Anterior cingulate cortex (tissue), 58 donors: Measurements from ENCODE around the gene NPLOC4.

ENCODE experiments used
- DNase-seq, 58 donors: peaks; one replicate each; lab custom pipeline; 2025; lab: John Stamatoyannopoulos, UW

NPLOC4 gene

DNA sequence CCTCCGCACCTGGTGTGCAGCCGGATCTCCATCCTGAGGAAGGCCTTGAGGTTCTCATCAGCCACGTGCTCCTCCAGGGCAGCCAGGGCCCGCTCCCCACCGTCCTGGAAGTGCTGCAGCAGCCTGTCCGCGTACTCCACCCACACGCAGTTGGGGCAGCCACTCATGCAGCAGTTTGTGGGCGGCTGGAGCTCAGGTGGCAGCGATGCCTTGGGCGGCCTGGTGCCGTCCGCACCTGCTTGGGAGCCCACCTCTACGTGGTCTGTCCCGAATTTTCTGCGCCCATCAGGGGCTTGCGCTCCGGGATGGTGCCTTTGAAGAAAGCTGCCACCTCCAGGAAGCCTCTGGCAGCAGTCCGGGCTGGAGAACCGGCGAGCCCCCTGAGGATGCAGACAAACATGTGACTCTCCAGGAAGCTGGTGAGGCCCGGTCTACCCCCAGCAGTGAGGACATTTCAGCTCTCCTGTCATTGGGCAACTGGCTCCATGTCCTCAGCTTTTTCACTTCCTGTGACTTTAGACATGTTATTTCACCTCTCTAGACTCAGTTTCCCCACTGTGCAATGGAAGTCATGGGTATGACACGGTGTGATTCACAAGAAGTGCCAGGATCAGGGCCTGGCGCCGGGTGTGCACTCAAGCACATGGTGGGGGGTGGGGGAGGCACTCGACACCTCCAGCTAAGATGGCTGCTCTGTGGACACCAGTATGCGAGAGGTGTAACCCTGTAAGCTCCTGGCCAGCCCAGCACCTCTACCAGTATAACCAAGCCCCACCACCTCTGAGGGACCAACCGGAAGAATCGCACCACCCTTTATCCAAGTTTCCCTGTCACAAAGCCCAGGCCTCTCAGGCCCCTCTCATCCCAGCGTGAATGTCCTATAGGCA is 28.5 kb upstream of the NPLOC4 start:
- peak in 2 of 58 donors; percentile 12 to 22 for DNase-seq

DNA sequence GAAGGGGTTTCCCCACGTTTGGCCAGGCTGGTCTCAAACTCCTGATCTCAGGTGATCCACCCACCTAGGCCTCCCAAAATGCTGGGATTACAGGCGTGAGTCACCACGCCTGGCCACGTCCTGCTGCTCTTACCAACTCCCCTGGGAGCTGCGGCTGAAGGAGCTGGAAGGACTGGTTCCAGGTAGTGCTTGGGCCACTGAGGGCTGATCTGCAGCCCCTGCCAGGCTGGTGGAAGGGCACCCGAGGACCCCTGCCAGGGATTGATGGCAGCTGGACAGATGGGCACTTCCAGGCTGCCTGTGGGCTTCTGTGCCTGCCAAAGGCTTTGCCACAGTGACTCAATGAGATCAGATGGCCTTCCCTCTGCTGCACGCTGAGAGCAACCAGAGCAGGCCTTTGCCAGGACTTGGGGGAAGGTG is 27.1 kb upstream of the NPLOC4 start:
- DNase-seq: no peak

DNA sequence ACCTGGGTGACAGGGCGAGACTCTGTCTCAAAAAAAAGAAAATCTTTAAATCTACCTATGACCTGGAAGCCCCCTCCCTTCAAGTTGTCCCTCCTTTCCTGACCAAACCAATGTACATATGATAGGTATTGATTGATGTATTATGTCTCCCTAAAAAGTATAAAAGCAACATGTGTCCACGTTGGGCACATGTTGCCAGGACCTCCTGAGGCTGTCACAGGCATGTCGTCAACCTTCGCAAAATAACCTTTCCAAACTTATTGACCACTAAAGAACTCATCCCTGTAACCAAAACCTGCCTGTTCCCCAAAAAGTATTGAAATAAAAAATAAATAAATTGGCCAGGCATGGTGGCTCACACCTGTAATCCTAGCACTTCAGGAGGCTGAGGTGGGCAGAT is 25.1 kb upstream of the NPLOC4 start:
- no peak for DNase-seq

DNA sequence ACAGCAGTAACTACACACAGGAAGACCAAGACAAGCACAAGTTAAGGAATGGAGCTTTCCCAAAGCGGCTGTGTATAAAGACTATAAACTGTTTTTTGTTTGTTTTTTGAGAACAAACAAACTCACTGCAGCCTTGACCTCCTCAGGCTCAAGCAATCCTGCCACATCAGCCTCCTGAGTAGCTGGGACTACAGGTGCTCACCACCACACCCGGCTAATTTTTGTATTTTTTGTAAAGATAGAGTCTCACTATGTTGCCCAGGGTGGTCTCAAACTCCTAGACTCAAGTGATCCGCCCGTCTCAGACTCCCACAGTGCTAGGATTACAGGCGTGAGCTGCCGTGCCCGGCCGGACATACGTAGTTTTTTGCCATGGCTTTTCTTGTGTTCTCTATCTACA is 23.5 kb upstream of the NPLOC4 start:
- DNase-seq: no peak

DNA sequence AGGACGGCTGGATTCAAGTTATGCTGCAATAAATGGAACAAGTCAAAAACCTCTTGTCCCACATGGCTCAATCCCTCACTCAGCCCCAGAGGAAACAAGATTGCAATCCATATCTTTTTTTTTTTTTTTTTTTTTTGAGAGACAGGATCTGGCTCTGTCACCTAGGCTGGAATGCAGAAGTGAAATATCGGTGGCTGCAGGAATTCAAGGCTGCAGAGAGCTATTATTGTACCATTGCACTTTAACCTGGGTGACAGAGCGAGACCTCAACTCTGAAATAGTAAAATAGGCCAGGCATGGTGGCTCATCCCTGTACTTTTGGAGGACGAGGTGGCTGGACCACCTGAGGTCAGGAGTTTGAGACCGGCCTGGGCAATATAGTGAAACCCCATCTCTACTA is 22.1 kb upstream of the NPLOC4 start:
- DNase-seq: no peak

DNA sequence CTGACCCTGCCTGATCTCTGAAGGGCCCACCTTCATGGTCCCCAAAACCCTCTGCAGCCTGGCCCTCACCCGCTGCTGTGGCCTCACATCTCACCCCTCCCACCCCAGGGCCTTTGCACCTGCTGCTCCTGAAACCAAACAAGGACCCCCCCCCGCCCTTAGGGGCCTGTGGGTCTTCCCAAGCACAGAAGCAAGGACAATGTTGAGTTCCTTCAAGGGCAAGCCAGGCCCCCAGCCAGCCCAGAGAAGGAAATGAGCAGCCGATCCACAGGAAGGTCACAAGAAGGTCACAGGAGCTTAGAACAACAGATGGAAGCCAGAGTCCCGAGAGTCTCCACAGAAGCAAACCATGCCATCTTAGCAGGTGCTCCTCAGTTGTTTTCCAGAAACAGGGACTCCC is 19.9 kb upstream of the NPLOC4 start:
- DNase-seq: no peak

DNA sequence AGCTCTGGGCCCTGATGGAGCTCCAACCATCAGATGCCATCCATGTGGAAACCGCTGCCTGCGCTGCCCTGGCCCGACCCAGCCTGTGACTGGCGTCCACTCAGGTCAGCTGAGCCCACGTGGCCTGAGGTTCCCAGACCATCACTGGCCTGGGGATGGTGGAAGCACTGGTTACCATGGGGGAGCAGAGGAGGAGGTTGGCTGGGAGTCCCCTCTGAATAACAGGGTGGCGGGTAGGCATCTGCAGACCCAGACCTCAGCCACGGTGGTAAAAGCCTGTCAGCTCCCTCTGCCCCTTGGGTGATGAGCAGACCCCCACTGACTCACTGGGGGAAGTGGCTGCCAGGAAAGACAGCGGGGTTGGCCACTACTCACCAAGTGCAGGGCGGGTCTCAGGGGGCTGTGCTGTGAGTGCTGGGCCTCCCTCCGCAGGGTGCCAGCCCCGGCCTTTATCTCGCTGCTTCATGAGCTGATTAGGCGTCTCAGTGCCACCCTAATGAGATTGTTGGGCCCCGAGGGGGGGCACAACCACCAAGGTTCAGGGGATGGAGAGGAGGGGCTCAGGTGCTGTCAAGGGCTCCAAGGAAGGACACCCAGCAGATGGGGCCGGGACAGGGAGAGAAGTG is 19.3 kb upstream of the NPLOC4 start, which contains the start of gene PDE6G:
Gene PDE6G (minus strand): TSS at position 425 of the 626 bp plus-strand sequence. CDS start 3,237 bp downstream, outside the sequence.
- DNase-seq: no peak

DNA sequence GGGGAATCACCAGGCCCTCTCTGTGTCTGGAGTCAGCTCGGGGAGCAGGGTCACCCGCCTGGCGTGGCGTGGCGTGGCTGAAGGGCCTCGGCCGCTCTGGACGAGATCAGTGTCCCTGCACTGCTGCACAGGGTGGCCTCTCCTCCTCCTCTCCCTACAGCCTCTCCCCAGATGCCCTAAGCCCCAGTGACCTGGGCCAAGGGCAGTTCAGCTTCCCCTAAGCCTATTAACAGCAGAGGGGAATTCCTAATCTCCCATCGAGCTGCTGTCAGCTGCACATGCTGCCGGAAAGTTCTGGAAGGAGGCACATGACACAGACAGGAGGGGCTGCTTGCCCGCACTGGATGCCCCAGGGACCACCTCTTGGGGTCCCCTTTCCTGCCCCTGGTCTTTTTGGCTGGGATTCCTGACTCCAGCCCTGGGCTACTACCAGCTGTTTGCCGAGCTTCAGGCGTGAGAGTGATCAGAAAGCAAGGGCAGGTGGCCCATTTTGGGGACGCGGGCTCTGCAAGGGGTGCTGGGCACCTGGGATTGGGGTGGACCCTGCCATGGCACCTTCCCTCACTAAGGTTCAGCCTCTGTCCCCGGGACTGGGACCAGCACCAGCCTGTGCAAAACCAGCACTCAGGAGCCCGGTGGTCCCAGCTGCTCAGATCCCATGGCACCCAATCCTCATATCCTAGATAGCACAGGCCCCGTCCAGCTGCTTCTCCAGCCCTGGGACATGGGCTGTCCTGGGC is 18.6 kb upstream of the NPLOC4 start:
- DNase-seq: no peak

DNA sequence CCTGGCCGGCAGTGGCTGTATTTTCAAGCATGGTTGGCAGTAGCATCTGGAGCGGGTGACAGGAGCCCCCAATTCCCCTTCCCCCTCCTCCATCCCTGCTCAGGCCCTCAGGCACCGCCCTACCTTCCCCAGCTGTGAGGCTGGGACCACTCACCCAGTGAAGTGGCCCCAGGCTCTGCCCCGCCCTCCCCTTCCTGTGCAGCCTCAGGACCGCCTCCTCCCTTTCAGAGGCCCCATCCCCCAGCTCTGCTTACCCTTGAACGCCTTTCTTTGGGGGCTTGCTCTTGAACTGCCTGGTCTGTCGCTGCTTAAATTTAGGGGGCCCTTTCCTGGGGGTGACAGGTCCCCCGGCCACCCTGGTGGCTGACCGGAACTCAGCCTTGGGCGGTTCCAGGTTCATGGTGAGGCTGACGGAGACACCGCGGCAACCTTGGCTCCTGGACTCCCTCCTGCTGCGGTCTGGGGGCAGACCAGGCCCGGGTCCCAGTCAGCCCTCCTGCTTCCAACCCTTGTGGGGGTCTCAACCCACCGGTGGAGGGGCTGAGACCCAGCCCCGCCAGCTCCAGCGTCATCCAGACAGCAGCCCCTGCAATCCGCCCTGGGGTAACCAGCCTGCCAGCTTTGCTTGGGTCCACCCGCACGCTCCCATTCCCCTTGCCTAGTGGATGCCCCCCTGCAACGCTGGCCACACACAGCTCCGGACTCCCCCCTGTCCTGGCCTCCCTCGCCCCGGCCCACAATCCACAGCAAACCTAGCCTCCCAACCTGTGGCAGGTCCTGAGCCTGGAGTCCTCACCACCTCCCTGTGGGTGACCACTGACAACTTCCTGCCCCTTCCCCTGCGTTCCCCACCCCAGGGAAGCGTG is 16.2 kb upstream of the NPLOC4 start:
- DNase-seq: no peak

DNA sequence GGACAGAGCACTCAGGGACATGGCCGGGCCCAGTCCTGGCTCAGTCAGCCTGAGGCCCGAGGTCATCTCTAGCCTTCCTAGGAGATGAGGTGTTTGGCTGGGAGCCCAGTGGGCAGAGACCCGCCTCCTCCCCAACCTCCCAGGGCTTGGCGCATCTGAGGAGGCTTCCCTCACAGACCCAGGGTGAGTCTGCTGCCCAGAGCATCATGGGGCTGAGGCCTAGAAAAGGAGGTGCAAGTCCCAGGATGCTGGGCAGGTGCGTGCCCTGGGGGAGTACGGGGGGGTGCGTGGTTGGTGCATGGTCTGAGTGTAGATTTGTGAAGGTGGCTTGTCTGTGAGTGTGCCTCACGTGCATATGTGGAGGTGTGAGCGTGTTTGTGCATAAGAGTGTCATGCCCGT is 14.8 kb upstream of the NPLOC4 start:
- no peak for DNase-seq

DNA sequence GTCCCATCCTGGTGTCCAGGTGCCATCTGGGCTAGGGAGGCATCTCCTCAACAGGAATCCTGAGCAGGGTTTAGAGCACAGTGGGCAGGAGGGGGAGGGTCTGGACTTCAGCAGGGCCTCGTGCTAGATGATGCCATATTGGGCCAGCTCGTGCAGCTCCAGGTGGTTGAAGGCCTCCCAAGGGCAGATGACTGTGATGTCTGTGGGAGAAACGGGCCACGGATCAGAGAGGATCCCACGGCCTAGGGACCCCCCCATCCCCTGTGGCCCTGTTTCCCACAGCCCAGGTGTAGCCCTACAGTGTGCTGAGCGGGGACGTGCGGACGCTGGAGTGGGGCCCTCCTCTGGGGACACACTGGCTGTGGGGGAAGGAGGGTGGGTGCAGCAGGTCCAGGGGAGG is 14.0 kb upstream of the NPLOC4 start:
- no peak for DNase-seq

DNA sequence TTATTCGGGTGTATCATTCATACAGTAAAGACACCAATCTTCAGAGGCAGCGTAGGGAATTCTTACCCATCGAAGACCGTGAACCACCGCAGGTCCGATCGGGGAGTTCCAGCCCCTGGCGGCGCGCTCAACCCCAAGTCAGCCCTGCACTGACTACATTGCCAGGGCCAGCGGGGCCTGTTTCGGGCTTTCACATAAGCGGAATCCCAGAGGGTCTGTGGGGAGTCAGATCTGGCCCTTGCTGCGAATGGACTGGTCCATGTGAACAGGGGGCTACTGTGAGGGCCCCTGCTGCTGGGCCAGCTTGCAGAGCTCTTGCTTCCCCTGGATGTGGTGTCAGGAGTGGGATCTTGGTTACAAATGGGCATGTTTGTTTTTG is 11.8 kb upstream of the NPLOC4 start:
- DNase-seq: no peak

DNA sequence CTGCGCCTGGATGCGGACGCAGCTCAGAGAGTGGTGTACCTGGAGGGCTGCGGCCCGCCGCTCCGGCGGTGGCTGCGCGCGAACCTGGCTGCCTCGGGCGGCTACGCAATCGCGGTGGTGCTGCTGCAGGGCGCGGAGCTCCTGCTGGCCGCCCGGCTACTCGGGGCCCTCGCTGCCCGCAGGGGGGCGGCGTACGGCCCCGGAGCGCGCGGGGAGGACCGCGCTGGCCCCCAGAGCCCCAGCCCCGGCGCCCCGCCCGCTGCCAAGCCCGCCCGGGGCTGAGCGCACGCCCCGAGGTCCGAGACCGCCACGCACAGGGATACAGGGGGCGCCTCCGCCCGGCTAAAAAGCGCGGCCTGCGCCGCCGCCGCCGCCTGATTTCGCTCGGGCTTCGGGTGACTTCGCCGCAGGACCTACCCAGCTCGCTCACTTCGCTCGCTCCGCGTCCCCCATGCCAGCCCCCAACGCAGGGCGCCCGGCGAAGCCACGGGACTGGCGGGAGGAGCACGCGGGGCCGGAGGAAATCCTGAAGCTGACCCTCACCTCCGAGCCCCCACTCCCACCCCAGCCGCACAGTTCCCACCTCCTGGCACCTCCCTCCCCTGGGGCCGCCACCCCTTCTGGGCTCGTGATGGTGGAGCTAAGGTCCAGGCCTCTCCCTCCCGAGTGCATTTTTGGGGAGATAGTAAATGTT is 11.2 kb upstream of the NPLOC4 start:
- no peak for DNase-seq

DNA sequence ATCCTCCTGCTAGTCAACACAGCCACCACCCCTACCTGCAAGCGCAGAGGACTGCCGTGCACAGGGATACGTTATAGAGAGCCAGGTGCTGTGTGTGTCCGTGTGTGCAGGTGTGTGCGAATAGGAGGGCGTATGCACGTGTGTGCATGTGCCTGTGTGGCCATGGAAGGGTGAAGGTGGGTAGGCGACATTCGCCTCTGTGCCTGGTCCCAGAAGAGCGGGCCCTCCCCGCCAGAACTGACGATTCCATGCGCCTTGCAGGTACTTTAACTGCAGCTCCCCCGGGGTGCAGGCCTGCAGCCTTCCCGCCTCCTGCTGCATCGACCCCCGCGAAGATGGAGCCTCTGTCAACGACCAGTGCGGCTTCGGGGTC is 10.7 kb upstream of the NPLOC4 start:
- DNase-seq: no peak

DNA sequence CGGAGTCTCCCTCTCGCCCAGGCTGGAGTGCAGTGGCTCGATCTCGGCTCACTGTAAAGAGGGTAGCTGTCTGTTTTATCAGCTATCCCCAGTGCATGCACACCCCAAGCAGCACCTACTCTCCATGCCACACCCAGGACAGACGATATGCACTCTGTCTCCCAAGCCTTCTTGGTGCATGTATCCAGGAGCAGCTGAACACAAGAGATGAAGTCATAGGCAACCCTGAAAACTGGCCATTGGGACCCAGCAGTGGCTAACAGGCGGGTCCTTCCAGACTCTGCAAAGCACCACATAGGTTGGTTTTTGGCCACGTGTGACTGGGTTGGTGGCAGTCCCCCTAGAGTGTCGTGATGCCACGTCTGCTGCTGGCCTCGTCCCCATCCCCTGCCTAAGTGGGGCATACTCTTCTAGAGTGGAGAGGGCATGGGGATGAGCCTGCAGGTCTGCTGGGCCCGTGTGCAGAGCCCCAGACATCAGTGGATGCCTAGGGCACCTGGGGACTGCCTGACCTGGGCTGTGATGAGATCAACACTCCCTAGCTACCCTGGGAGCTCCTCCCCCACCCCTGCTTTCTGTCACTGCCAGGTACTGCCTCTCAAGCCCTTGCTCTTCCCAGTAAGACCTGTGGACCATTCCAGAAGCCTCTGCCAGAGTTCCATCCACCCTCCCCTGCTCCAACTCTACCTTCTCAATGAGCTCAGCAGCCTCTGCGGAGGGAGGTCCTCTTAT is 10.1 kb upstream of the NPLOC4 start:
- no peak for DNase-seq

DNA sequence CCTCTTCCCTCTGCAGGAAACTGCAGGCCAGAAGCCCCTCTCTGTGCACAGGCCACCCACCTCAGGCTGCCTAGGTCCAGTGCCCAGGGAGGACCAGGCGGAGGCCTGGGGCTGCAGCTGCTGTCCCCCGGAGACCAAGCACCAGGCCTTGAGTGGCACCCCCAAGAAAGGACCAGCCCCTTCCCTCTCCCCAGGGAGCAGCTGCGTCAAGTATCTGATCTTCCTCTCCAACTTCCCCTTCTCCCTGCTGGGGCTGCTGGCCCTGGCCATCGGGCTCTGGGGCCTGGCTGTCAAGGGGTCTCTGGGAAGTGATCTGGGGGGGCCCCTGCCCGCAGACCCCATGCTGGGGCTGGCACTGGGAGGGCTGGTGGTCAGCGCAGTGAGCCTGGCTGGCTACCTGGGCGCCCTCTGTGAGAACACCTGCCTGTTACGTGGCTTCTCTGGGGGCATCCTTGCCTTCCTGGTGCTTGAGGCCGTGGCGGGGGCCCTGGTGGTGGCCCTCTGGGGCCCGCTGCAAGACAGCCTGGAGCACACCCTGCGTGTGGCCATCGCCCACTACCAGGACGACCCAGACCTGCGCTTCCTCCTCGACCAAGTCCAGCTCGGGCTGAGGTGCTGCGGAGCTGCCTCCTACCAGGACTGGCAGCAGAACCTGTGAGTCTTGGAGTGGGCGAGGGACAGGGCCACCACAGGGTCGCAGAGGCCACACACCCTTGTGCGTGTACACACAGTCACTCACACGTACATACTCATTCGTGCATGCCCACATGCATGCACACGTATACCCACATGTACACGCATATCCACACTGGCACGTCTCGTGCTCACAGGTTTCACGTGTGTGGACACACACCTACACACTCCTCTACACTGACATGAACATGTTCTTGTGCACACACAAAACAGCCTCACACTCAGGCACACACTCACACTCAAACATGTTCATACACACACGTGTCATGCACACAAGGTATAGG is 8.4 kb upstream of the NPLOC4 start:
- no peak for DNase-seq

DNA sequence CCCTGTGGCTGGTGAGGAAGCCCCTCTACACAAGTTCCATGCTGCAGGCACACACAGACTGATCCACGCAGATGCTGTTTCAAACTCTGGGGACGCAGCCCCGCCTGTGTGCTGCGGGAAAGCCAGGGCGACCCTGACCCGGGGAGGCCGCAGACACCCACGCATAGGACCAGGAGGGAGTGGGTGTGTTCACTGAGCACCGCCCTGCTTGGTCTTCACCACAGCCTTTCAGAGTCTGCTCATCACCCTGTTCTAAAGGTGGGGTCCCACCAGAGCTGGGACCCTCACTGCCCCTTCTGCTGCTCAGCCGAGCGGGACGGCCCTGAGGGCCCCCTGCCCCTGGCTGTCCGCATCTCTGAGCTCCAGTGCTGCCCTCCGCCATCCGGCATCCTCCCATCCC is 7.6 kb upstream of the NPLOC4 start:
- DNase-seq: no peak
